GM19023 (cell line): ENCODE measurements around the gene NINJ1.
A peak's percentile ranks its signal among the peaks of the same experiment; 100 is the strongest.

Experiments
- ATAC-seq: cut with Tn5 transposase; IDR thresholded peaks from one replicate; pipeline ENCODE4 v1.9.1; 2021; ENCODE audit warnings: mild to moderate bottlenecking, moderate library complexity; ENCODE audit not compliant: unreplicated experiment

NINJ1 gene, protein sequence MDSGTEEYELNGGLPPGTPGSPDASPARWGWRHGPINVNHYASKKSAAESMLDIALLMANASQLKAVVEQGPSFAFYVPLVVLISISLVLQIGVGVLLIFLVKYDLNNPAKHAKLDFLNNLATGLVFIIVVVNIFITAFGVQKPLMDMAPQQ

DNA sequence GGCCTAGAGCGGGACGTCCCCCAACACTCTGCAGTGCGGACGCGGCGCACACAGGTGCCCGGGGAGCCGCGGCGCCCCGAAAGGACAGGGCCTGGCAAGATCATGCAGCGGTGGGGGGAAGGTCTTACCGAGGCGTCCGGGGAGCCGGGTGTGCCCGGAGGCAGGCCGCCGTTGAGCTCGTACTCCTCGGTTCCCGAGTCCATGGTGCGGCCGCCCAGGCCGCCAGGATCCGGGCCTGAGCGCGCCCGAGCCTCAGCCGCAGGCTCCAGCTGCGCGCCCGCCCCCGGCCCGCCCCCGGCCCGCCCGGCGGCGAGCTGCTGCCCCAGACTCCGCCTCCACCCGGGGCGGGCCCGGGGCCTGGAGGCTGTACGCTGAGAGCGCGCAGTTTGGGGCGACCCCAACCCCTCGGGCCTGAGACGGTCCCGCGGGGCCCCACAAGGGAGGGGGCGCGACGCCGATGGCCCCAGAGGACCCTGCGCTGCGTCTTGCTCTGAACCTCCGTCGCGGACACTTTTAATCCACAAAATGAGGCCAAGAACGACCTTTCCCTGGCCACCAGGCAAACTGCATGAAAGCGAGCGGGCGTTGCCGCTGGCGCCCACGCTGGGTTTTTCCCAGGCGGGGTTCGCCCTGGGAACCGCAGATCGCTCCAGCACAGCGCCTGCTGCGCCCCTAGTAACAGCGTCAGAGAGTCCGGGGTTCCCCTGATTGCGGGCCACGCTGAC is at the start of gene NINJ1:
Gene NINJ1, minus strand, starts transcription at position 237 of the 725 bp plus-strand sequence. Its CDS starts 34 bp downstream, at position 203.
- peak; percentile 84 for ATAC-seq

DNA sequence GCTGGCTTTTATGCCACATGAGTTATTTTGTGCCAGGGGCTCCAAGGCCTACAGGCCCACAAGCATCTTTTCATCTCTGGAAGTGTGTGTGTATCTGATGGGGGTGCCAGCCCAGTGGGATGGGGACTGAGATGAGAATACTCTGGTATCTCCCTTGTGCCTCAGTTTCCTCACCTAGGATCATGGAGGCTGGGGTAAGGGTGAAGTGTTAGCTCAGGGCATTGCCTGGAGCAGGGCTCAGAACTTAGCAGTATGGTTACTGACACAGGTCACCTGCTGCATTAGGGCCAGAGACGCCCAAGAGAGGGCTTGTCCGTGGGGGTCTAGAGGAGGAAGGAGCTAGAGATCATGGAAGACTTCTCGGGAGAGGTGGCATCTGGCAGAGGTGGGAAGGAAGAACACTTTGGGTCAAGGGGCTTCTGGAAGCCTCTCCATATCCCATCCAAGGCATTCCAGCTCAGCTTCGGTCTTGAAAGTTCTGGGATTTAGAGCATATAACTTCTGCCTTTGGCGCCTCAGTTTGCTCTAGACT is 49.1 kb upstream of the NINJ1 start:
- ATAC-seq, result no peak

DNA sequence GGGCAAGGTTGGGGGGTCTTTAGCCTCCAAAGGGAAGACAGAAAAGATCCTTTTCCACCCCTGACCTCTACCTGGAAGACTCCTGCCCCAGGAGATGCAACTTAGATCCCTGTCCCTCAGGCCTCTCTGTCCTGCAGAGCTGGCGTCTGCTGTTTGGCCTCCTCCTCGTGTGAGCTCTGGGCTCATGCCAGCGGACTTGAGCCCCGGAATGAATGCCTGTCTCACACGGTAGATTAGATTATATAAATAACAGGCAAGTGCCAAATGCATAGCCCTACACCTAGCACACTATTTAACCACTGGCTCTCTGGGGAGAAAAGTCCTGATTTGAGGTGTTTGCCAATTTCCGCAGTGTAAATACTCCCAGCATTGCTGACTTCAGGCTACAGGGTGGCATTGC is 48.5 kb upstream of the NINJ1 start:
- ATAC-seq, result no peak

DNA sequence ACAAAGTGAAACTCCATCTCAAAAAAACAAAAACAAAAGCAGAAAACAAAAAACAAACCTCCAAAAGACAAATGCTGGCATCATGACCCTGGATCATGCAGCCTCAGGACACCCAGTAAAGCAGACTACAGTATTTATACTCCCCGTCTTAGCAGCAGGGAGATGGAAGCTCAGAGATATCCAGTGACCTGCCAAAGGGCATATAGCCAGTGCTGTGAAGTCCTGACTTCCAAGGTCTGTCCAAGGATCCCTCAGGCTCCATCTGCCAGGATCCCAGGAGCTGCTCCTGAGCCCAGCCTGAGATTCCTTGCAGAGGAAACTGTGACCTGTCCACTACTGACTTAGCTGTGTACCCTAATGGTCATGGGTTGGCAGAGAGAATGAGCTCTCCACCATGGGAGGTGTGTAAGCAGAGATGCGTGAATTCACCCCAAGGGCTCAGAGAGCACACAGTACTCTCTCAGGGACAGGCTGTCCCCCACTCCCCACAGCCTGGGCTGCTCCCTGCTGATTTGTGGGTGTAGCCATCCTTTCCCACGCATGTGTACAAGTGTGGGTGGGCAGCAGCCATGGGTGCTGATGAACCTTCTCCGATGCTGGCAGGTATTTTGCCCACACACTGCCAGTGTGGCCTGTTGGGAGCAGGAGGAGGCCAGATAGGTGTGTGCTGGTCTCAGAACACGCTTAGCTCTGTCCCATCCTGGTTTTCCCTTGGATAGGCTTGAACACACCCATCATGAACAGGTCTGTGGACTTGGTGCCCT is 47.8 kb upstream of the NINJ1 start:
- ATAC-seq, result no peak

DNA sequence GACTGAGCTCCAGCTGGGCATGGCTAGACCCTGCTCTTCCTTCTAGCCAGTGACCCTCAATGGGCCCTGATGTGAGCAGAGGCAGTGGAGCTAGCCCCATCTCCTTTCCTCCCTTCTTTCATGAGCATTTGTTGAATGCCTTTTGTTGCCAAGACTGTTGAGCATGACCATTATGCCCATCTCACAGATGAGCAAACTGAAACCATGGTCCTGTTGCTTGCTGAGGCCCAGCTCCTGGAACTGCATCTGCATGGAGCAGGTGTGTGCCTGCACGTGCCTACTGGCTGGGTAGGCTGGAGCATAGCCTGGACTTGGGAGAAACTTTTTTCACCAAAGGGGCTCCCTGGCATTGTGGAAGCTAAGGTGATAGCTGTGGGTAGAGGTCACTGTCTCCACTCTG is 46.9 kb upstream of the NINJ1 start:
- no peak for ATAC-seq

DNA sequence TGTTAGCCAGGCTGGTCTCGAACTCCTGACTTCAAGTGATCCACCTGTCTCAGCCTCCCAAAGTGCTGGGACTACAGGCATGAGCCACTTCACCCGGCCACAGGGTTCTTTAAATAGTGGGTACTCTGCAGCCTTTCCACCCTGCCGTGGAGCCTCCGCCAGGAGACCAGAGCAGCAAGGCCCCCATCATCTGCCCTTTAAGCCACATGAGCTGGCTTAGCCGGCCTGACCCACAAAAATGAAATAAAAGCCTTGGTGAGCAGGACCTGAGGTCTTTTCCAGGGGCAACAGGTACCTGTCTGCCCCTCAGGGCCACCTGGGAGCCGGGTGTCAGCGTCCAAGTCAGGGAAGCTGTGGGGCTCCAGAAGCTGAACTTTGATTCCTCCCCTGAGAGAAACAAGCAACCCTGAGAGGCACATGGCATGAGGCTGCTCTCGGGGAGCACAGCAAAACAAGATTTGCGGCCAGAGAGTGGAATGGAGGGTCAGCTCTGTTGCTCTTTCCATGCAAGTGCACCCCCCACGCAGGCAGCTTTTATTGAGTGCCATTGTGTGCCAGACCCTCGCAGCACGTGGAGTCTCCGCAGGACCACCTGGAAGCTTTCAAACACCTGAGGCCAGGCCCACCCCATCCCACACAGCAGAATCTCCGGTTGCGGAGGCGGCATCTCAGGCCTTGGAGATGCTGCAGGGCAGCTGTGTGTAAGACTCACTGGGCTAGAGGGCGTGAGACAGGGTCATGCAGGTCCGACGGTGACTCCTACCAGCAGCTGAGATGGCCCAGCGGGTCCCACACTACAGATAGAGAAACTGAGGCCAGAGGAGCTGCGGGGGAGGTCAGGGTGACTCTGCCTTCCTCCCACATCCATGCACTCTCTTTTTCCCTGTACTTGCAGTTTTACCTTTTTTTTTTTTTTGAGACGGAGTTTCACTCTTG is 45.1 kb upstream of the NINJ1 start:
- ATAC-seq, result no peak

DNA sequence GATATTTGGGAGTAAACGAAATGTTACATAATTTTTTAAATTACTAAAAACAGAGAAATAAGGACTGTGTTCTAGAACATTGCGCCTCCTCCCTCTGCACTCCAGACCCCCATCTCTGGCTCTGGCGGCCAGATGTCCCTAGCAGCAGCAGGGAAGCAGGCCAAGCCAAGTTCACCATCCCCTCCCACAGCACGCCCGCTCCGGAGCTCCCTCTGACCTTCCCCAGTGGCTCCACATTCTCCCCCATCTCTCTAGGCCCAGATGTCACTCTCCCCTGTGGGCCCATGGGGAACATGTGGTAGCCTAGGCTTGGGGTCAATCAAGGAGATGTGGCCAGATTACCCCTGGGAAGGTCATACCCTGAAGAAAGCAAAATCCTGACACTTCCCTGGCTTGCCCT is 43.6 kb upstream of the NINJ1 start:
- no peak for ATAC-seq

DNA sequence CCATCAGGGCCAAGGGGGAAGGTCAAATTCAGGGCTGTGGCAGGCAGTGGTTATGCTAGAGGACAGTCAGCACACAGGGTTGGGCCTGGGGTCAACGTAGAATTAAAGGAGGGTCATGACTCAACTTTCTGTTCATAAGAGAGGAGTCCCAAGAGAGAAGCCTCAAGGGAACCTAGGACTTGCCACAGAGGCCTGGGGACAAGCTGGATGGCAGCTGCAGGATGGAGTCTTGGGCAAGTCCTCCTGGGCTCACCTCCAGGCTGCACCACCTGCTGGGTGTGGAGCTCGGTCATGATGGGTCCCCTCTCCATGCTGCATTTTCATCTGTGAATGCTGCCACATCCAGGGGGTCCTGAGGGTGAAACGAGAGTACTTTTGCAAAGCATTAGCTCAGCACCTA is 40.9 kb upstream of the NINJ1 start:
- no peak for ATAC-seq

DNA sequence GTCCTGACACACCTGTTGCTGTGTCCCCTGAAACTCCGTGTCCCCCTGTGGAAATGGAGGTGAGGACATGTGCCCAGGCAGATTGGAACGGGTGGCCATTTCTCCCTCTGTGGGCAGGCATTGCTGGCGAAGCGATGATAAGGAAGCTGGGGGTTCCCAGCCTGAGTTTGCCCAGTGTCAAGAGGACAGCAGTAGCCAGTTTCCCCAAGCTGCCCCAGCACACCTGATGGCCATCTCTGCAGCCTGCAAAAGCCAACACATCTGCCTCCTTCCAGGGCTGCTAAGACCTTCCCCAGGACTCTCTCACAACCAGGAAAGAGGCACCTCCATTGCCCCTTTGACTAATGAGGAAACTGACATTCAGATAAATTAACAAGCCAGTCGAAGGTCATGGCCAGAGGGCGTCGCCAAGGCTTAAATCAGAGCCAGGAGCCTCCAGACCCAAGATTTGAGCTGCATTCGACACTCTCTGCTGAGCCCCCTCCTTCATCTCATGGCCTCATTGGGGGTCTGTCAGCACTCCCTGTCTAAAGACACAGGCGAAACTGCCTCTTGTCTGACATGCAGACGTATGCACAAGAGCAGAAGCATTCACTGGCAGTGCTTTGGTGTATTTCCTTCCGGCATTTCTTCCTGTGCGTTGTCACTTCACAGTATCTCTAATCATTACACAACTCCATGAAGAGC is 39.5 kb upstream of the NINJ1 start:
- no peak for ATAC-seq

DNA sequence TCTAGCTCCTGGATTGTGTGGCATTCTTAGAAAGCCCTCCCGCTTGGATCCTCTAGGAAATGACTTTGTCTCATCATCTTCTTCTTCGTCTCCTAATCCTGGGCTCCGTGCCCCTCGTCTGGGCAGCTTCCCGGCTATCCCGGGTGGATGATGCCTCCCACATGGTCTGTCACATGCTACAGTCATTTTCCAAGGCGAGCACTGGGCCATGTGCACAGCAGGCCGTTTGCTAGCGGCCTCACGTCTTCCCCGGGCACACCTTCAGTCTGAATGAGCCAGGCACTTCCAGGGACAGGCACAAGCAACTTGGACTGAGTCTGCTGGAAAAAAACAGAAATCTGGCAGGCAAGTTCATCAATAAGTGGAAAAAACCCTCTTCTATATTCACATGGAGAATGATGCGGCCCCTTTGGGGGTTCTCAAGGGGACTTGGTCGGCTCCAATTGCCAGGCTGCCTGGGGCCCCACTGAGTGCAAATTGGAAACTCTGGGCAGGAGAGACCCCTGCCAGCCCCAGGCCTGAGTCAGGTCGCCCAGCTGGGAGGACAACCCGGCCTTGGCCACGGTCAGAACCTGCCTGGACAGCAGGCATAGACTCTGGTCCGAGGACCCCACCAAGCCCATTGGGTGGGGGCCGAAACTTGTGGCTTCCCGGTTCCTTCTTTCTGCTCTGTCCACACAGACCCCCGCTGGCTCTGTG is 38.8 kb upstream of the NINJ1 start:
- ATAC-seq, result no peak

DNA sequence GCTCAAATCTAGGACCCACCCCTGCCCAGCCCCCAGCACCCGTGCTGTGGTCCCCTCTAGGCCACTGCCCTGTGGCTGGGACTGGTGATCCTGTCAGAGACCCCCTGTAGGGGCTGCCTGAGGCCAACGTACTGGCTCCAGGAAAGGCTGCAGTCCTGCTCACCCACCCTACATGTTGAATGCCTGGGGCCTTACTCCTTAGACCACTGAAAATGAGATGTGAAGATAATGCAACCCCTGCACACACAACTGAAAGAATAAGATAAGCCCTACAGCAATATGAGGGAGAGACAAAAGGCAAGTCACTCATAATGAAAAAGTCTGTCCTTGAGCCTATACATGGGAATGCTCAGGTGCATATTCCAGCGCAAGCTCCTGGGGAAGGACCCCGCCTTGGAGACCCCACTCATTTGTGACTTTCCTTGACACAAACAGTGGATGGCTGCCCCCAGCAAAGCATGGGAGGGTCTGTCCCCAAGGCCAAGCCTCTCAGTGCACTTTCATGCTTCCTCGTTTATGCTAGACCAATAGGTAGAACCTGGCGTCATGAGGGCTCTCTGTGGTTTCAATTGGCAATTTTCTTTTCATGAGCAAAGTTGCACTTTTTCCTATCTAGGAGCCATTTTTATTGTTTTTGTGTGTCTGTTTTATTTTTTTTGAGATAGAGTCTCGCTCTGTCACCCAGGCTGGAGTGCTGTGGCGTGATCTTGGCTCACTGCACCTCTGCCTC is 37.4 kb upstream of the NINJ1 start:
- no peak for ATAC-seq

DNA sequence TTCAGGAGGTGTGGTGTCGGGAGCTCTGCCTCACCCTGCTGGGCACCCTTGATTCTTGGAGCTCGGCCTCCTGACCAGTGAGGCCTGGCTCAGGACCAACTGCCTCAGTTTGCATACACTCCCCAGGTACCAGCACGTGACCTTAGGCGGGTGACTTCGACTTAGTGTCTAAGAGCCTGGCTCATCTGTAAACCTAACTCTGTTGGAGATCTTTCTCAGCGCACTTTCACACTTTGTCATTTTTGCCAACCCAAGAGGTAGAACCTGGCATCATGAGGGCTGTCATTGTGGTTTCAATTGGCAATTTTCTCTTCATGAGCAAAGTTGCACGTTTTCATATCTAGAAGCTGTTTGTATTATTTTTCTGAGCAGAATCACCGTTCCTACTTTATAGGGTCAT is 36.5 kb upstream of the NINJ1 start:
- no peak for ATAC-seq

DNA sequence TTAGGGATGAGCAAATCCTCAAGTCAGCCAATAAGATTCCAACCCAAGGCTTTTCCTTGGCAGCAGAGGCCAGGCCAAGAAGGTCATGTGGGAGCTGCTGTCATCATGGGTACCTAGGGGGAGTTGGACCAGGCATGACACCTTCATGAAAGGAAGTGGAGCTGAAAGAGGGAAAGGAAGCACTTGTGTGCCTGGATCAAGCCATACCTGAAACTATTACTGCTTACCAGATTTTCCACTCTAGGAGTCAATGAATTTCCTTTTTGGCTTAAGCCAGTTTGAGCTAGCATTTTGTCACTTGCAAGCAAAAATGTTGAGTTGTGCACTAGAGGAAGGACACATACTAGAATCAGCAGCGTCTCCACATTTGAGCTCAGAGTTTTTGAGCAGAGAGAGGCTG is 35.4 kb upstream of the NINJ1 start:
- no peak for ATAC-seq

DNA sequence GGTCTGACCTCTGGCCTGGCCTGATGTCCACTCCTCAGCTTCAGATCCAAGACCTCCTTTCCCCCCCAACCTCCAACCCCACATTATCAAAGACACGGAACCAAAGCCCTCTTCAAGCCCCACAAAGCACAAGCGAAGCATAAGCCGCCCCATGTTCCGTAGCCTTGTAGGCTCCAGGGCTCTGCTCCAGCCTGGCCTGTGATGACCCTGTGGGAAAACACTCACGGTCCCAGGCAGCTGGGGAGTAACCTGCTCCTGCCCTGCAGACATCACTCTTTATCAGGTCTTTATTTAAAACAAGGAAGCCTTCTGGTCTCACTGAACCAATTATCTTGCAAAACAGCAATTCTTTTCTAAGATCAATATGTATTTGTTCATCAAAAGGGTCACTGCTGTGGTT is 34.5 kb upstream of the NINJ1 start:
- ATAC-seq, result no peak

DNA sequence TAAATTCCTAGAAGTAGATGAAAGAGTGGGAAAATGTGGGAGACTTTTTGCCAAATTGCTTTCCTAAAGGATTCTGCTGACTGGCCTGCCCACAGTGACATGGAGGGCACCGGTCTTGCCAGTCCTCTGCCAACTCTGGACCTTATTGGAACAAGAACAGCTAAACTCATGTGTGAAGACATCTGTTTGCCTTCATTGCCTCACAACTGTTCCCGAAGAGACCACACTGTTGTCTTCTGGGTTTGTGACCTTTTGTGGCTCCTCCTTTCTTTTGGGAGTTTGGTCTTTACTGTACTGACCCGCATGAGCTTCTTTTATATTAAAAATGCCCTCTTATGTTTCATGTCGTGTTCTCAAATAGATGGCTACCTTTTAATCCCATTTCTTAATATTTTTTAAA is 33.8 kb upstream of the NINJ1 start:
- ATAC-seq, result no peak

DNA sequence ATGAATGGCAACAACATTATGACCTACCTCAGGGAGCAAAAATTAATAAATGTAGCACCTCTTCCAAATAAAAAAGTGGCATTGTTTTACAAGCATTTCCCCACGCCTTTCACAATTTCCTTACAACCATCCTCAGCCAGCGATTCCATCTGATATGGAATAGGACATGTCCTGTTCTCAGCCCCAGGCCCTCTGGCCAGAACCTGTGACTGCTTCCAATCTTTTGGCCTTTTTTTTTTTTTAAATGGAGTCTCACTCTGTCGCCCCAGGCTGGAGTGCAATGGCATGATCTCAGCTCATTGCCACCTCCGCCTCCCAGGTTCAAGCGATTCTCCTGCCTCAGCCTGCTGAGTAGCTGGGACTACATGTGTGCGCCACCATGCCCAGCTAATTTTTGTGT is 33.1 kb upstream of the NINJ1 start:
- no peak for ATAC-seq

DNA sequence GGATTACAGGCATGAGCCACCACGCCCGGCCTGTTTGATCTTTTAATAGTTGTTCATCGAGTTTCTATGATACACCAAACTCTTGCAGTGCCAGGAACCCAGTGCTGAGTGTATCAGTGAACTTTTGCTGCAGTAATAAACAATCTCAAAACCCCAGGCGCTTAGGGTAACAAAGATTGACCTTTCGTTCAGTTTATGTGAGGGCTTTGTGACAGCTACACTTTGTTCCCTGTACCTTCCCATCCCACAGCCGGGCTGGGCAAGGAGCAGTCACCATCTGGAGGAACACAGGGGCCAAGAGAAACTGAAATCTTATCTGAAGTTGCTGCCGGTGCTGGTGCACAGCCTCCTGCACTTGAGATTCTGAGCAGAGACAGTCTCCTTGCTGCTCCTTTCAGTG is 32.6 kb upstream of the NINJ1 start:
- no peak for ATAC-seq

DNA sequence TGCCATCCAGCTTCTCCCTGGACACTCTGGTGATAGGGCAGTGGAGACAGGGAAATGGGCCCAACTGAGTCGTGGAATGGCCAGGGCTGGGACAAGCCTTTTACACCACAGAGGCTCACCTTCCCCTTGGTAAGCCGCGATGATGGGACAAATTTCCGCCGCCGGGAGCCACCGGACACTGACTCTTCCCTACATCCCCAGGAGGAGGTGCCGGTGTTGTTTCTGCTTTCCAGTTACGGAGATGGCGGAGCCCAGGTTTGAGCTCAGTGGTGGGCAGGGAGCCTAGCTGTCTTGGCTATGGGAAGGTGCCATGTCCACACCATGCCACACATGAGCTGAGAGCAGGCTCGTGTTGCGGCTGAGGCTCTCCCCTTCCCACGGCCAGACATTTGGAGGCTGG is 30.0 kb upstream of the NINJ1 start:
- ATAC-seq, result no peak
